GM18868 (cell line): ENCODE results near the gene PPP4R4.
"Not testable (repeated sequence)": the region's sequence is repeated elsewhere in the genome, so short reads cannot be mapped to it uniquely, and the experiment has no call there.

Source experiments
- ATAC-seq: cut with Tn5 transposase; IDR thresholded peaks from one replicate; pipeline ENCODE4 v1.9.1; 2021; ENCODE audit warnings: mild to moderate bottlenecking, moderate library complexity; ENCODE audit not compliant: unreplicated experiment

The PPP4R4 gene

DNA sequence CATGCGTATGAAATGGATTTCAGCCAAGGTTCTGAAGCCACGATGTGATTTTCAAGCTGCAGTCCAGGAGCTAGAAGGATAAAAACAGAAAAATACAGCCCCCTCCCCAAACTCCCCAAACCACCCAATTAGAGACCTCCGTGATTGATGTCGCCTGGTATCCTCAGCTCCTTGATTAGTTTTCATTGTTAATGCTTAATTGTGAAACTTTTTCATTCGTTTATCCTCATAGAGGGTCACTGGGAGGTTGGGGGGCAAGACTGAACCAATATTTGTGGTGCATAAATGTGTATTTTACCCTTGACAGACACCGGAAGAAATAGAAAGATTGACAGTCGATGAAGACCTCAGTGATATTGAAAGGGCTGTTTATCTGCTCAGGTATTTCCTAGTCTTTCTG, 1.6 kb downstream of the PPP4R4 start:
- no peak for ATAC-seq

DNA sequence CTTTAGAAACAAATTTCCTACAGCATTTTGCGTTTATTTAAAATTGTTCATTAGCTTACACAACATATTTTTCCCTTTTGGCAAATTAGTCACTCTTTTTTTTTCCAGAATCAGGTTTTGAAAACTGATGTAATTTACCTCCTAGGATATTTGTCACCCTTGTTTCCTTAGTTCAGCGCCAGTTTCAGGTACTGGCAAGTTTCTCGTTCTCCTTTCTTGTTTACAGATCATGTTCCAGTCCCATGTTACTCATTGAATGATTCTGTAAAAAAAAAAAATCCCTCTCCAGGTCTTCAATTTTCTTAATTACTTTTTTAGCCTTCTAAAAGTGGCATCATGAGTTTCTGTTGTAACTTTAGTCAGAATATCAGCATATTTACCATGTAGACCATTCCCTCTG, 2.7 kb downstream of the PPP4R4 start:
- no peak for ATAC-seq

DNA sequence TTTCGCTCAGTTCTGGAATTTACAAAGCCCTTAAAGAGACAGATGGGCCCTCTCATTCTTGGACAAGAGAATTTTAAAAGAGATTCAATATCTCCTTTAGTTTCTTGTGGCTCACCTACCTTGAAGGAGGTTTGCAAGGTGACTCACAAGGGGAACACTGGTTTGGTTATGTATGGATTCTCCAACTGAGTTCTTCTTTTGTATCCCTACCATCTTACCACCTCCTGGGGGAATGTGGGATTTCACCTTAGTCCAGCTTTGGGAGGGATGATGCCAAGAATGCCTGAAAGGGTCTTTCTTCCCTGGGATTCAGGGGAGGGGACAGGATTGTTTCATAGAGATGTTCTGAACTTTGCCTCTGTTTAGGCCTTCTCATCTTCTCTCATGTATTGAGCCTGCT, 3.7 kb downstream of the PPP4R4 start:
- no peak for ATAC-seq

DNA sequence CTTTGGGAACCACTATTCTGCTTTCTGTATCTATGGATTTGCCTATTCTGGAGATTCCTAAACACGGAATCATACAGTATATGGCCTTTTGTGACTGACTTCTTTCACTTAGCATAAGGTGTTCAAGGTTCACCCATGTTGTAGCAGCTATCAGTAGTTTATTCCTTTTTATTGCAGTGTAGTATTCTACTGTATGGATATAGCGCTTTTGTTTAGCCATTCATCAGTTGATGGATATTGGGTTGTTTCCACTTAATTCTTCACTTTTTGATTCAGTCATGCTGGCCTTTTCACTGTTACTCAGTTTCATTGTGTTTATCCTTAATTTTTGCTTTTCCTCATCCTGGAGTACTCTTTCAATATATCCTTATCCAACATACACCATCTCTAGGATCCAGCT, 5.1 kb downstream of the PPP4R4 start:
- ATAC-seq, result no peak

DNA sequence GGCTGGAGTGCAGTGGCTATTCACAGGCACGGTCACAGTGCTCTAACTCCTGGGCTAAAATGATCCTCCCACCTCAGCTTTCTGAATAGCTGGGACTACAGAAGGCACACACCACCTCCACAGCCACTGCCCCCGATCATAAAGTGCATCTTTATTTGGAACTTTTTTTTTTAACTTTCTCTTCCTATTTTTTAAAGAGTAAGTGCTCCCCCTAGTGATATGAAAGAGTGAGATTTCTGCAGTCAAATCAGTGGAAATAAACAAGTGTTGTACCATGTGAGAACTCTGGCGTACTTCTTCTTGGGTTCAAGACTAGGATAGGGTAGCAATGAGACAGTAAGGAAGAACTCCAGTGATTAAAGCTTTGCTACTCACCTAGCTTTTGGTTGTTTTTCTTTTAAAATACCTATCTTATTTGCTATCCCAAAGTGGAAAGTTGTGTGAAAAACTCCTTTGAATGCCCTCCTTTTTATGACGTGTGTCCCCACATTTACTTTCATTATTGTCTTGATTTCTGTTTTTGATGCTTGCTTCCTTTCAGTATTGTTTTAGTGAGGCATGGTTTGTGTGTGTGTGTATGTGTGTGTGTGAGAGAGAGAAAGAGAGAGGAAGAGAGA, 6.6 kb downstream of the PPP4R4 start:
- peak; percentile 65 for ATAC-seq

DNA sequence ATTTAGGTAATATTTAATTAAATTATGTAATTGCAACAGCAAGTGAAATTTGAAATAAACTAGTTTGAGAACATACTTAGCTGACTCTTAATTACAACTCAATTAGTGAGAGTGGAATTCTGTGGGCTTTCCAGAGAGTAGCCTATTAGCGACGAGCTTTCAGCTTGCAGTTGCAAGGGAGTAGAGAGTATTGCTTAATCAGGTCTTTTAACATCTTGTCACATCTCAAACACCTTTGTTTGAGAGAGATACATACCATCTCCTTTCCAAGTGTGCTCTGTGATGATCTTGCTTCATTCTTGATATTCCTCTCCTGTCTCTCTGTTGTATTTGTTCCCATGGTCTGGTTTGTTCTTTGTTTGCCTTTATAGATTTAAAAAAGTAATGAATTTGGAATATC, 7.7 kb downstream of the PPP4R4 start:
- no peak for ATAC-seq

DNA sequence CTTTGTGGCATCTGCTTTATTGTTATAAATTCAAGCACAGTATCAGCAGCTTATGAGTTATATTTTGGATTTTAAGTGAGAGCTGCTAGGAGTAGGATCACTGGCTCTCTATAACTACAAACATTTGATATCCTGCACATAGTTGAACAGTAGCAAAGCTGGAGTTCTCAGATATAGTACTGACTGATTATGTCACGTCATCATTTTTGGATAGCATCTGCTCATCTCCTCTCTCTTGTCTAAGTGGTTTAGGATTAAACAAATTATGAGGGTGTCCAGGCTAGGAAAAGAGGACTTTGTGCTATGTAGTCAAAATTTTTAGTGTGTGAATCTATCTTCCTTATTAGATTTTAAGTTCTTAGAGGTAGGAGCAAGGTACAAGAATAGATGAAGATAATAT, 18.4 kb downstream of the PPP4R4 start:
- no peak for ATAC-seq

DNA sequence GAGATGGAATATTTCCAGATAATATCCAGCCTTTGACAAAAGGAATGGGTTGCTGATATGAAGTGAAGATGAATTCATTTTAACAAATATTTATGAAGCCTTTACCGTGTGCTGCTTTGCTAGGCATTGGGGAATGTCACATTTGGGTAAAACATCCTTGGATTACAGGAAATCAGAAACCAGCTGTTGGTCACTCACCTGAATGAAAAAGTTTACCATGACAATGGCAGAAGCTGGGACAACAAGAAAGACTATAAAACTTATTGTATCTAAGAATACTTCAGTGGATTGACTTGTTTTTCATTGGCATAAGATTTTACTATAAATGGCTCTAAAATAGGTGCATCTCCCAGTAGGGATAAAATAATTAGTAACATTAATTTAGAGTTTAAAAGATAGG, 19.7 kb downstream of the PPP4R4 start:
- no peak for ATAC-seq

DNA sequence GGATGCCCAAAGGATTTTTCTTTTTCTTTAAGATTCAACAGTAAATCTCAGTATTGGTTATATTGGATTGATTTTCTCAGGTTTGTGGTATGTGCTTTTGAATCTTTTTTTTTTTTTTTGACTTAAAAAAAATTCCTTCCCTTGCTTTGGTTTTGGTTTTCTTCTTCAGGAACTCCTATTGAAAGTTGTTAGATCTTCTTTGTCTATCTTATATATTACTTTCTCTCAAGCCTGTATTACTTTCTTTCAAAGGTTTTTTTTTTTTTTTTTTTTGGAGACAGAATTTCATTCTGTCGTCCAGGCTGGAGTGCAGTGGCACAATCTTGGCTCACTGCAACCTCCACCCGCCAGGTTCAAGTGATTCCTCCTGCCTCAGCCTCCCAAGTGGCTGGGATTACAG, 21.9 kb downstream of the PPP4R4 start:
- no peak for ATAC-seq

DNA sequence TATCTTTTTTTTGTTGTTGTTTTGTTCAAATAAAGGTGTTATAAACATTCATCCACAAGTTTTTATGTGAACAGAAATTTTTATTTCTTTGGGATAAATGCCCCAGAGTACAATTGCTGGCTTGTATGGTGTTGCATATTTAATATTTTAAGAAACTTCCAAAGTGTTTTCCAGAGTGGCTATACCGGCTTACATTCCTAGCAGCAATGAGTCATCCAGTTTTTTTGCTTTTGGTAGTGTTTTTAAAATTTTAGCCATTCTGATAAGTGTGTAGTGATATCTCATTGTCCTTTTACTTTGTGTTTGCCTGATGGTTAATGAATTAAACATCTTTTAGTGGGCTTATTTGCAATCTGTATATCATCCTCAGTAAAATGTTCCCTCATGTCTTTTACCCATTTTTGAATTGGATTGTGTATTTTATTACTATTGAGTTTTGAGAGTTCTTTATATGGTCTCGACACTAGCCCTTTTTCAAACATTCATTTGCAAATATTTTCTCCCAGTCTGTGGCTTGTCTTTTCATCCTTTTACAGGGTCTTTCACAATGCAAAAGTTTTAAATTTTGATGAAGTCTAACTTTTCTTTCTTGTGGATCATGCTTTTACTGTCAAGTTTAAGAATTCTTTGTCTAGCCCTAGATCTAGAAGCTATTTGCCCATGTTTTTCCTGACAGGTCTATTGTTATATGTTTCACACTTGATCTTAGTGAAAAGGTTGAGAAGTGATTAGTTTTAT, 29.5 kb downstream of the PPP4R4 start:
- ATAC-seq, result no peak

DNA sequence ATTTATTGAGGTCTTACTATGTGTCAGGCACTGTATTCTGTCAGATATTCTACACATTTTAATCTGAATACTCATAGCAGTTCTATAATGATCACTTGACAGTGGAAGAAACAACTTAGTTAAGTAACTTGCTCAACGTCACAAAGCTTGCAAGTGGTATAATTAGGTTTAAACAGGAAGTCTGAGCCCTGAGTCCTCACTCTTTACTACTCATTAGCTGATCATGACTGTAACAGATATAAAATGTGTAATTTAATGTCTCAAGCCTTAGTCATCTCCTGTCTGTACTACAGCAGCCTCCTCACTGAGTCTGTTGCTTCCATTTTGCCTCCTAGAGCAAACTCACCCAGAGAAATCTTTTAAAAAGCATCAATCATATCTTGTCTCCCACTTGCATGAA, 38.9 kb downstream of the PPP4R4 start:
- ATAC-seq, result no peak

DNA sequence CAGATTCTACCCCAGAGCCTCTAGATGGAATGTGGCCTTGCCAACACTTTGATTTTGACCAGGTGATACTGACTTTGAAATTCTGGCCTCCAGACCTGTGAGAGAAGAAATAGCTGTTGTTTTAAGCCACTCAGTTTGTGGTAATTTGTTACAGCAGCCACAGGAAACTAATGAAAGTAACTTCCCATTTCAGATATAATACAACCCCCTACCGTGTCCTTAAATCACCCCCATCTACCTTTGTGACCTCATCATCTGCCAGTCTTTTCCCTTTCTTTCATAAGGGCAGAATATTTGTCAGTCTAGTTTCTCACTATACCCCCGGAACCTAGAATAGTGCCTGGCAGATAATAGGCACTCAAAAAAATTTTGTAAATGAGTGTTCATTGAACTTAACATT, 39.6 kb downstream of the PPP4R4 start:
- no peak for ATAC-seq

DNA sequence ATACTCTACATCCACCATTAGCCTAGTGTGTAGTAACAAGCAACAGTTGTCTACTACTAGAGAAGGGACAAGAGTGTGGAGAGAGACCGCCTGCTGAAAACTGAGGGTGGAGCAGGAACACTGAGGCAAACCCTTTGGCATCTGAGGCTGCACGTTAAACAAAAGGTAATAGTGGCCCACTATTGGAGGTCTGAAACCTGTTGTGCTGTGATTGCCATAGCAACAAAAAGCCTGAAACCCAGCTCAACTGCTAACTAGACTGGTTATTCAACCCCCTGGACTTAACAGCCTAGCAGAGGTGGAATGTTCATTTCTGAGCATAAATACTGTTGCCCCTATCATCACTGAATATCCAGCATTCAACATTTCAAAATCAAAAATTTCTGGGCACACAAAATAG, 43.0 kb downstream of the PPP4R4 start:
- ATAC-seq, result no peak

DNA sequence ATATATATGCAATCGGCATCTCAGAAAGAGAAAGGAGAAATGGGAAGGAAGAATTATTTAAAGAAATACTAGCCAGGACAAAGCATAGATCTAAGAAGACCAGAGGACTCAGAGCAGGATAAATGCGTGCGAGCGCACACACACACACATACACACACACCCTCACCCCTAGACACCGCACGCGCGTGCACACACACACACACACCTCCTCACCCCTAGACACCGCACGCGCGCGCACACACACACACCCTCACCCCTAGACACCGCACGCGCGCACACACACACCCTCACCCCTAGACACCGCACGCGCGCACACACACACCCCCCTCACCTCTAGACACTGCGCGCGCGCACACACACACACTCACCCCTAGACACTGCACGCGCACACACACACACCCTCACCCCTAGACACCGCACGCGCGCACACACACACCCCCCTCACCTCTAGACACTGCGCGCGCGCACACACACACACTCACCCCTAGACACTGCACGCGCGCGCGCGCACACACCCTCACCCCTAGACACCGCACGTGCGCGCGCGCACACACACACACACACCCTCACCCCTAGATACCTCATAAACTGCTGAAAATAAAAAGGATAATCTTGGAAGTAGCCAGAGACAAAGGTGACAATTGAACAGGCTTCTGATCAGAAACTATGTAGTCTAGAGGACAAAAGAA, 44.2 kb downstream of the PPP4R4 start:
- not testable (repeated sequence) for ATAC-seq

DNA sequence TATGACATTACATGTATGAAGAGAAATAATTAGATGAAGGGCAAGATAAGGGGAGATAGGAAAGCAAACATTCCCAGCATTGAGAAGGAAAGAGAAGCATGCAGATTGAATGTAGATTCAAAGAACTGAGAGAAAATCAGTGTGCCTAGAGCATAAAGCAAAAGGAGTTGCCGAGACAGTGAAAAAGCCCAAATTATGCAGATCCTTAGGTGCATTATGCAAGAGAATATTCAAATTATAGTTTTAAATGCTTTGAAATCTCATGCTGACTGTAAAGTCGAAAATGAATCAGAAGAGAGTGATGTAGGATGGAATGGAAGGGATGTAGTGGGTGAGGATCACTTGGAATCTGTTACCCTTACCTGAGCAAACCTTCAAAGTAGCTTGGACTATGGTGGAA, 49.9 kb downstream of the PPP4R4 start:
- no peak for ATAC-seq

DNA sequence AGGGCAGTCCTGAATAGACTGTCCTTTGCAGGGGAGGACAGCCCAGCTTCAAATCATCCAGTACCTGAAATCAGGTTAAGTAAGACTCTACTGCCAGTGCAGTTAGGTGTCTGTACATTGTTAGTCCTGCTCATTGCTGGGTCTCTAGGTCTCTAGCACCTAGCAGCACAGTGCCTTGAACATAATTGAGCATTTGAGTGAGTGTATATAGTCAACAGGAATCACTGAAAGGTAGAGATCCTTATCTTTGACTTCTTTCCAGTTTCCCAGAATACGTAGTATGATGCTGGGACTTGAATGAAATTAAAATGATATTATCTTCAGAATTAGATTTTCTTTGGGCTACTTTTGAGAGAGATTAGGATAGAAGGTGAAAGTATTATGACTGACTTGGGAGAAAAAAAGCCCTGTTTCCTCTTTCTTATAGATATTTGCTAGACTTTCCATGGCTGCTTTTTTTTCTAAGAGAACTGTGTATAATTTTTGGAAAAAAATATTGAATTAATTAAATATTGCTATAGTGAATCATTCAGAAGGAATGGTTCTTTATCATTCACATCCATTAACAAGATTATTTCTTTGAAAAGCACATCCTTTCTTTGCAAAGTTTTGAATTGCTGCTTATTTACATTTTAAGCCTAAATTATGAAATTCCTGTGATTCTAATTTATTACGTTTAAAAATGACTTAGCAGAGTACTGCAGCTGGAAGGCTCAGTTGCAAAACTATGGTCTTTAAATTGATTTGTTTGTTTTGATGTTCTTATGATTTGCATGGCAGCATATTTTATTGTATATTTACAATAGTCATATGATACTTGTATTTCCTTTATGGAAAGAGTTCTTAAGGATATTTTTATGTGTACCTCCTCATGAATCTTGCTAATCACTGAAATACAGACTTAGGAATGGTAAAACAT, 51.6 kb downstream of the PPP4R4 start:
- ATAC-seq, result no peak

DNA sequence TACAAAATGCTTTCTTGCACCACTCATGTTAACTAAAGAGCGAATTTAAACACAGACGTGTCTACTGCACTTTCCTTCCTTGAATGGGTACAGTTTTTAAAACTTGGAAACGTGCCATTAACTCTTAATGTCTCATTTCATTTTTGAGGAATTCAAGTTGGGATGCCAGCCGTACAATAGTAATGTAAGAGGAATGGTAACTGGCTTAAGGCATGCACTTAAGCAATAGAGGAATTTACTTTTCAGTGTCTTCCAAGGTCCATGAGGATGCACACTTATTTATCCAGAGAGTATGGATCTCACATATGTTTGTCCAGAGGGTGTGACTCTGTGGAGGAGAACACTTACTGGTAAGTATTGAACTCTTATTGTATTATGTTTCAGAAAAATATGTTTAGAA, 52.9 kb downstream of the PPP4R4 start:
- no peak for ATAC-seq

DNA sequence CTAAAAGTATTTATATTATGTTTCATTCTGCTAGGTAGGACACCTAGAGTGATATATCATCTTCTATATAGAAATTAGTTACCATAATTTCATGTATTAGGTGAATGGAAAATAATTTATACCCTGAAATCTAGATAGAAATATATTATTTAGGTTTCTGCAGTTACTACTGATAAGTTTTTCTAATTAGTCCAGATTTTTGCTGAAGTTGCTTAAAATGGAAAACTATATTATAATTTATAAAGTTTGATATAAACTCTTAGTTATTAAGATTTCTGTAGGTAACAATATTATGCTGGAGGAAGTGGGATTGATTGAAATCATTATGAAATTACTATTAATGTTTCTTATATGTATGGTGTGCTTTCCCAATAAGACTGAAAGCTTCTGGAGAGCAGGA, 62.9 kb downstream of the PPP4R4 start:
- ATAC-seq, result no peak

DNA sequence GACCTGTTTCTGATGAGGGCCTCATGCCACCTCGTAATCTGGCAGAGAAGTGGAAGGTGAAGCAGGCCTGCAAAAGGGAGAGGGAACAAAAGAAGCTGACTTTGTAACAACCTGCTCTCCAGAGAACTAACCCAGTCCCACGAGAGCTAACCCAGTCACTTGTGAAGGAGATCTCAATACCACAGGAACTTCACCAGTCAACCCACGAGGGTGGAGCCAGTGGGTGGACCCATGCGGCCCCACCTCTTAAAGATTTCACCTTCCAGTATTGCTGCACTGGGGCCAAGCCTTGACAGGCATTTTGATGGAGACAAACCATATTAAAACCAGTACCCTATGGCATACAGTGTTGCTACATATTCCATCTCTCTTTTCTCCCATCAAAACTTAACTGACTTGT, 63.9 kb downstream of the PPP4R4 start:
- ATAC-seq, result no peak

DNA sequence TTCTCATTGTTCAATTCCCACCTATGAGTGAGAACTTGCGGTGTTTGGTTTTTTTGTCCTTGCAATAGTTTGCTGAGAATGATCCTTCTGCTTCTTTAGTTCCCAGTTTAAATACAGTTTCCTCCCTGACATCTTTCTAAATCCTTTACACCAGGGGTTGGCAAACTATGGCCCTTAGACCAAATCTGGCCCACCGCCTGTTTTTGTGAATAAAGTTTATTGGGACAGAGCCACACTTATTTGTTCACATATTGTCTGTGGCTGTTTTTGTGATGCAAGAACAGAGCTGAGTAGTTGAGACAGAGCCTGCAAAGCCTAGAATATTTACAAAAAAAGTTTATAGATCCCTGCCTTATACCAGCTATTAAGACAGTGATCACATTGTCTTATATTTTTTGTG, 65.3 kb downstream of the PPP4R4 start:
- no peak for ATAC-seq

DNA sequence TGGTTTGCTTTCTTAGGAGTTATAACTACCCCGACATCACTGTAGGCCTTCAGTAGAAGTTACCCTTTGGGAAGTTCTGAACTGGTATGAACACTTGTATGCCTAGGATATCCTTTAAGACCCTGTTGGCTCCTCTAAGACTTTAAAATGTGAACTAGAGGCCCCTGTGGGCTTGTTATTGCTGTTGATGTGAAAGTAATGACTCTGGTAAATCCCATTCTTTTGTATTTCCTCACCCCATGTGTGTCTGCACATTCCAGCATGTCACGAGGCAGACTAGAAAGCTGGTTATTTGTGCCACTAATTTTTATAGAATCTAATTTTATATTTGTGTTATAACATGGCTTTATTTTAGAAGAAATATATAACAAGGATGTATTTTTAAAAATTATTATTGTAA, 70.1 kb downstream of the PPP4R4 start:
- ATAC-seq, result no peak
